ENCODE measurements around the gene CREBZF. TPM values are rescaled to one million over a fixed set of nuclear protein-coding genes. Genes with fewer than 3 reads are reported as not detected.
A peak's percentile ranks its signal among the peaks of the same experiment; 100 is the strongest.

Gene CREBZF
- 10 to 100 TPM; 35.4 to 44.6 TPM for total RNA-seq

GRCh38 chr11:85664615-85665481 lies at the start of gene CREBZF:
TSS of gene CREBZF (minus strand) at chr11:85665129. CDS start at chr11:85664875, 254 bp downstream.
- Histone ChIP-seq H3K9me3 (no peaks in the 10 kb centered on the region), H3K36me3 (no peaks in the 10 kb centered on the region), H3K27ac (peak within 1 kb of the TSS; percentile 97), H3K4me3 (peak within 1 kb of the TSS; percentile 86), H3K27me3 (no peaks in the 10 kb centered on the region), H3K4me1 (no peaks in the 10 kb centered on the region), H3K9ac (ENCODE audit: low read depth in 2 of 2, low read length in 2 of 2) (peak within 1 kb of the TSS; percentile 78 to 94)
- peak; percentile 97 for DNase-seq
- TF ChIP-seq CTCF (IDR thresholded peaks at IDR 0.05): no peak
- intact Hi-C loops (cut with DNase I): no loop called here

- intact Hi-C loops (cut with DNase I): no loop called here
- no peak for DNase-seq
- no peak overlapping the region for H3K27ac ChIP-seq
- no peaks in the 10 kb centered on the region for H3K27me3 ChIP-seq
- H3K4me3 ChIP-seq: no peak overlapping the region
- H3K9me3 ChIP-seq: no peaks in the 10 kb centered on the region
- no peak for TF ChIP-seq CTCF (IDR thresholded peaks at IDR 0.05)
- no peaks in the 10 kb centered on the region for H3K4me1 ChIP-seq
- H3K9ac ChIP-seq (ENCODE audit: low read depth in 2 of 2, low read length in 2 of 2): no peak overlapping the region
- H3K36me3 ChIP-seq: no peaks in the 10 kb centered on the region
Observed at GRCh38 chr11:85712953-85713352, 48.0 kb upstream of the CREBZF start.

GRCh38 chr11:85710917-85711316 lies 46.0 kb upstream of the CREBZF start:
- no peaks in the 10 kb centered on the region for H3K4me1 ChIP-seq
- no peak for TF ChIP-seq CTCF (IDR thresholded peaks at IDR 0.05)
- no peak overlapping the region for H3K9ac ChIP-seq (ENCODE audit: low read depth in 2 of 2, low read length in 2 of 2)
- no peaks in the 10 kb centered on the region for H3K9me3 ChIP-seq
- no peak for DNase-seq
- H3K4me3 ChIP-seq: no peak overlapping the region
- intact Hi-C loops (cut with DNase I): no loop called here
- H3K36me3 ChIP-seq: no peaks in the 10 kb centered on the region
- H3K27me3 ChIP-seq: no peaks in the 10 kb centered on the region
- no peak overlapping the region for H3K27ac ChIP-seq

GRCh38 chr11:85709941-85710702 lies 45.2 kb upstream of the CREBZF start:
- no peak for DNase-seq
- H3K36me3 ChIP-seq: no peaks in the 10 kb centered on the region
- no peak for TF ChIP-seq CTCF (IDR thresholded peaks at IDR 0.05)

GRCh38 chr11:85705800-85706199 lies 40.9 kb upstream of the CREBZF start:
- H3K4me1 ChIP-seq: no peaks in the 10 kb centered on the region
- no peak overlapping the region for H3K9ac ChIP-seq (ENCODE audit: low read depth in 2 of 2, low read length in 2 of 2)
- H3K4me3 ChIP-seq: no peak overlapping the region
- no peak for DNase-seq
- intact Hi-C loops (cut with DNase I): no loop called here
- H3K36me3 ChIP-seq: no peaks in the 10 kb centered on the region
- TF ChIP-seq CTCF (IDR thresholded peaks at IDR 0.05): no peak
- no peak overlapping the region for H3K27ac ChIP-seq
- H3K27me3 ChIP-seq: no peaks in the 10 kb centered on the region
- H3K9me3 ChIP-seq: no peaks in the 10 kb centered on the region

More at GRCh38 chr11:85709941-85710702, 45.2 kb upstream of the CREBZF start:
- intact Hi-C loops (cut with DNase I): no loop called here
- Histone ChIP-seq H3K9ac (ENCODE audit: low read depth in 2 of 2, low read length in 2 of 2) (no peak overlapping the region), H3K27ac (no peak overlapping the region), H3K9me3 (no peaks in the 10 kb centered on the region), H3K4me3 (no peak overlapping the region), H3K4me1 (no peaks in the 10 kb centered on the region), H3K27me3 (no peaks in the 10 kb centered on the region)
